ENCODE data around the gene CAPN2.
"Not testable (repeated sequence)": the region's sequence is repeated elsewhere in the genome, so short reads cannot be mapped to it uniquely, and the experiment has no call there.

The CAPN2 gene

DNA sequence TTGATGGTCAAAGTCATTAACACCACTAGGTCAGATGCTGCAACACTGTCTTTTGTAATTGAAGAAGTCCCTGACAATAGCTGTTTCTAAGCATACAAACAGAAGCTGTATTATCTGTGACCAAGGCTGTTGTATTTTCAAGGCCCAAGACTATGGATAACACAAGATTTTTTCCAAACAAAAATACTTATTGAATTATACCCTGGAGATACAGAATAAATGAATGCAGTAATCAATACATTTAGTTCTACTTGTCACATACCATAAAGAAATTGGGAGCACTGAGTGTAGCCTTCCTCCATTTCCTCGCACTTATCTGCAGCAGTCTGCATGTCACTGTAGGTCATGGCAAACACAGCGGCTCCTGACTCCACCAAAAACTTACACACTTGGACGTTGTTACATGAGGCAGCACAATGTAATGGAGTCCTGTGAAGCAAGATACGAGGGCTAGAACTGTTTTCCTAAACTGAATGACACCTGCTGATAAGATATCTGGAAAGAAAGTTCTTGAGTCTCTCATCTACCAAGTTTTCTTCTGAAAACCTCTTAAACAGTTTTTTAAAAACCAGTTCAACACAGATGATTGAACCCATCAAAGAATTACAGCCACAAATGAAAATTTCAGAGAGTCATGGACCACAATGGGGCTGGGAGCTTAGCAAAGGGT lies 76.5 kb downstream of the CAPN2 start:
- no peak for DNase-seq (ENCODE audit: low read depth, low spot score)

DNA sequence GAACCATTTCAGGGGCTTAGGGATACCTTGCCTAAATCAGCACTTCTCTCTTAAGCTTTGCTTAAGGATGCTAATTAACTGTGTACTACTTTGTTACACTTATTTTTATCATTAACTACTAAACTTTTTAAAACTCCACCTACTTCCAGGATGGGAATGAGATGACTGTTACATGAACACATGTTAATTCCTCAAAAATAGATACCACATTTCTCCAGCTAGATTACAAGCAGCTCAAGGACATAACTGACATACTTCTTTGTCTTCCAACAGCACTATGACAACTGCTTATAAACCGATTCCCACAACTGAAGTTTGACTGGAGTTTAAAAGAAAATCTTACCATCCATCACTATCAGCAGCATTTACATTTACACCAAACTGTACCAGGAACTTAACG lies 79.7 kb downstream of the CAPN2 start:
- DNase-seq (ENCODE audit: low read depth, low spot score), result no peak

DNA sequence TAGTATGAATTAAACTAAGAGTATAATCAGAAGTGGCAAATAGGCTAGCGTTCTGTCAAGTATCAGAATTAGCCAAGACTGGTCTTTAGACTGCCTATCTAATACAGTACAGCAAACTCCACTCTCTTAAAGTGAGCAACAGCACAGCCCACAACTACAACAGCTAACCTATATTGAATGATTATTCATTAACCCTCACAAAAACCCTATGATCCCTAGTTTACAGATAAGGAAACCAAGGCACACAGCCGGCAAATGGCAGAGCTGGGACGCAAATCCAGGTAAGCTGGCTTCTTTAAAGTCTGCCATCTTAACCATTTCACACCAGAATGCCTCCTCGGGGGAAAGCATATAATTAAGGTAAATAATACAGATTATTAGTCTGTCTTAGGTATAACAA lies 81.4 kb downstream of the CAPN2 start:
- DNase-seq (ENCODE audit: low read depth, low spot score), result no peak

DNA sequence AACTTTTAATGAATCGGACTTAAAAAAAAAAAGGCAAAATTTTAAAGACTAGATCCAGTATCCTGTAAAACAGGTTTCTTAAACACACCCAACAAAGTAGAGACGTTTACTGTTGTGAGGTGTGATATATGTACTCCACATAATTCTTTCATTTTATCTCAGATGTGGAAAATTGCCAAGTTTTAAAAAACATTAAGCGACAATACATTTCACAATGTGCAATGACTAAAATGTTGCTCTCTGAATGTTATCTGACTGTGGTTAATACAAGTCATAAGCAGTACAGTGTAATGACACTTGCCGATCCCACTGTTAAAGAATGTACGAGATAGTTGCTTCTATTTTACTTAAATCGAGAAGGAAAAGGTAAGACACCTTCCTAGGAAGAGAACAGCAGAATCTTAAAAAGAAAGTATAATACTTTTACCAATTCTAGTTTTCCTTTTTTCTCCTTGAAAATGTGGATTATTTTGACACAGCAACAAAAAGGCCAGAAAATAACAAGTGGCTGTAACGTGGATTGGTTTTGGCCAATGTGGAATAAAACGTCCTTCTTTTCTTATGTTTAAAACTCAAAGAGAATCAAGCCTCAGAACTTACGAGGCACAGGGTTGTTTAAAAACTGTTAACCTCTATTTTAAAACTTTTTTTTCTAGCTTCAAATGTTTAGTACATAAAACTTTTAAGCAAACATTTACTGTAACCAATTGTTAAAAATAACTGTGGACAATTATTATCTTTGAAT lies 82.0 kb downstream of the CAPN2 start:
- DNase-seq (ENCODE audit: low read depth, low spot score), result no peak

GRCh38 chr1:223796210-223796609 lies 83.9 kb downstream of the CAPN2 start:
- no peak for DNase-seq (ENCODE audit: low read depth, low spot score)

- no peak for DNase-seq (ENCODE audit: low read depth, low spot score)
Measured at GRCh38 chr1:223802032-223802431, 89.7 kb downstream of the CAPN2 start.

- no peak for DNase-seq (ENCODE audit: low read depth, low spot score)
Measured at GRCh38 chr1:223802602-223803001, 90.3 kb downstream of the CAPN2 start.

DNA sequence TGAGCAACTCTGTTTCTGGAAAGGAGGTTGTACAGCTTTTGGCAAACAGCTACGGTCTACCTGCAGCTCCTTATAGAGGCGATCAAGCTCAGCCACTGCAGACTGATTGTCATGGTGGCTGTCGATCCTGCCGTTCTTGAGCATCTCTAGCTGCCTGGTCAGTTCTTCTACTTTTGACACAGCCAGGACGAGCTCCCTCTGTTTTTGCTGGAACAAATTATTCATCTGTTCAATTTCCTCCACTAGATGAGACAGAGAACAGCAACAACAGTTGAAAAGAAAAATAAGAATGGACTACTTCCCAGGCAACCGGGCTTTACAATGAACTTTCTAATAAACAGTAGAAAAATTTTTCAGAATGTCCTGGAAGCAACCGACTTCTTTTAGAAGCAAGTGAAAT lies 90.9 kb downstream of the CAPN2 start:
- no peak for DNase-seq (ENCODE audit: low read depth, low spot score)

- not testable (repeated sequence) for DNase-seq (ENCODE audit: low read depth, low spot score)
Measured at GRCh38 chr1:223809905-223810304, 97.6 kb downstream of the CAPN2 start.

DNA sequence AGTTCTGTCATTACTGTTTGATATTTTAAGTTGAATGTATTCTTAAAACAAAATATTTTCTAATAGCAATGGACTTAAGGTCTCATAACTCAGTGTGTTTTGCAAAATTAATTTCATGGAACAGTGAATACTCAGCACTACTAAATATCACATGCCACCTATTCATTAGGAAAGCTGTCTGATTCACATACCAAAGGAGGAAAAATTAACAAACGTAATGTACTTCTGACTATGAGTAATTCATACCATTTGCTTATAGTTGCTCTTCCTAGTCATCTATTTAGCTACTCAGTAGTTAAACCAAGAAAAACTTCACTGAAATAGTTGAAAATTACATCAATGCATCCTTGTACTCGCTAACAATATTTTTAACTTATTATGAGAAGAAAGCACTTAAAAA lies 98.2 kb downstream of the CAPN2 start:
- DNase-seq (ENCODE audit: low read depth, low spot score), result no peak

DNA sequence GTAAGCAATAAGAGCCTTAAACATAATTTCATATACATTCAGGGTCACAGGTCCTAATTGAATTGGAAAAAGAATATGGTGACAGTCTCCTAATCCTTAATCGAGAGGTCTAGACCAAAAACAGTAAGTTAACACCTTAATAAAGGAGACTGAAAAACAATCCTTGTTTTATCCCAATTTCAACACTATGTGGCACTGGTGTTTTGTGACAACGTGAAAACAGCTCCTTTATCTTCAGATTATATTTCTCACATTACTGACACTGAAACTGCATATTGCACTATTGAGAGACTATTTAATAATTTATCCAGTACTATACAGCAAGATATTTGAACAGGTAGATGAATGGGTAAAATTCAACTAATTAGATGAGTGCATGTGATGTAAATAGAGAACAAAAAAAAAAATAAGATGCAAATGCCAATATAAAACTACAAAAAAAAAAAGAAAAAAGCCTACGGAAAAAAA lies 99.3 kb downstream of the CAPN2 start:
- no peak for DNase-seq (ENCODE audit: low read depth, low spot score)

DNA sequence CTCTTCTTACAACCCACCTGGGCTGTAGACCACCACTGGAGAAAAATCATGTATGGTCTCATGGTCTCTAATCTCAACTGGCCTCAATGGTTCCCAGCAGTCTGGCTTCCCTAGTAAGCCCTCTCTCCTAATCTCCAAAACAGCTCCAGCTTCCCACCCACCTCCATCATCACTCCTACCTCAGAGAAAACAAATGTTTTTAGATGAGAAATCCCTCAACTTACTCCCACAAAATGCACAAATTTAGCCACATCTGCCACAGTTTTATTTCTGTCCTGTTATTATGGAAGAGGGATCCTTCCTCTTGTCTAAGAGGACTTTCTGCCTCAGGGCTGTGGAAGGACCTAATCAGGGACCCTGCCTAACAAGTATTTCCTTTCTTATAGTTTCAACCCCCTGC lies 101.3 kb downstream of the CAPN2 start:
- no peak for DNase-seq (ENCODE audit: low read depth, low spot score)

DNA sequence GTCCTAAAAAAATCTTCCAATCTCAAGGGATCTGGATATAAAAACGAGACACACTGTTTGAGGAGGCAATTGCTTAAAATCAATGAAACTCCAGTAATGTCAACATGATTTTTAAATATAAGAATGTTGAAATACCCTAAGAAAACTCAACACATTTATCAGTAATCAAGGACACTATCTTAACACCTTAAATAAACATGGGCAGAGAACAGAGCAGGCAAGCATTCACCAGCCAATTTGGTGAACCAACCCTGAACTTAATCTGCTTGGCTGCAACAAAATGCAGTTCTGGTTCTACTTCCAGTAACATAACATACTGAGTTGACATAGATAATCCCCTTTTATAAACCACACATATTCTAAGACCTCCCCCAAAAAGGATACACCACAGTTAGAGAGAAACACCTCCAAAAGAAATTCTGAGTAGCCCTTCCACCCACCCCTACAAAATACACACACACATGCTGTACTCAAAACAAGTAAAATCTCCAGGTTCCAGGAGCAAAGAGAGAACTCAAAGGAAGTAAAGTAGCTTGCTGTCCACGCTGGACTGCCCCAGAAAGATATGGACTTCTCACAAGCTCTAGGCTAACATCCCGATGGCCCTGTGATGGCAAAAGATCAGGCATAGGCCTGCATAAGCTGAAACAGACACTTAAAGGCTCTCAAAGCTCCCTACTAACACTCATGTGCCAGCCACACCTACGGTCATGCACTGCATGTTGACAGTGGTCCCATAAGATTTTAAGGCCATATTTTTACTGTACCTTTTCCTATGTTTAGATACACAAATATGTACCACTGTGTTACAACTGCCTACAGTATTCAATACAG lies 102.9 kb downstream of the CAPN2 start:
- no peak for DNase-seq (ENCODE audit: low read depth, low spot score)

DNA sequence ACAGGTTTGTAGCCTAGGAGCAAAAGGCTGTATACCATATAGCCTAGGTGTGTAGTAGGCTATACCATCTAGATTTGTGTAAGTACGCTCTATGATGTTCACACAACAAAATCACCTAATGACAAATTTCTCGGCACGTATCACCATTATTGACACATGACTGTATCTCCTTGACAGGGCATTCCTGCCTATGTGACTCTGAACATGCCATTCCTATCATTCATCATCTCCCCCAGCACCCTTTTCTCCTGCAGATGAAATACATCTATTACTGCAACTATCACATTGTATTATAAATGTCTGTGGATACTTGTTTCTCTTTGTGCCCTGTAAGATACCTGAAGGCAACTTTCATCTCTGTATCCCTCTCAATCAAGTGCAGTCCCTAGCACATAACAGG lies 103.5 kb downstream of the CAPN2 start:
- DNase-seq (ENCODE audit: low read depth, low spot score), result no peak

DNA sequence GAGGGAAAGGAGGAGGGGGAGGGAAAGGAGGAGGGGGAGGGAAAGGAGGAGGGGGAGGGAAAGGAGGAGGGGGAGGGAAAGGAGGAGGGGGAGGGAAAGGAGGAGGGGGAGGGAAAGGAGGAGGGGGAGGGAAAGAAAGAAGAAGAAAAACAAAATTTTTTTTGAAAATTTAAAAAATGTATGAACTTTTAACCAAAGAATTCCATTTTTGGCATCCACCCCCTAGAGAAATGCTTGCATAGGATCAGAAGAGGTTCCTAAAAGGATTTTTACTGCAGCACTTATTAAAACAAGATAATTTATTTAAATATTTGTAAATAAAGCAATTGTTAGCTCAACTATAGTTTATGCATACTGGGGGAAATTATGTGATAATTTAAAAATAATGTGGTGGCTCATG lies 104.9 kb downstream of the CAPN2 start:
- DNase-seq (ENCODE audit: low read depth, low spot score), result not testable (repeated sequence)

GRCh38 chr1:223819730-223820514 lies 107.6 kb downstream of the CAPN2 start:
- DNase-seq (ENCODE audit: low read depth, low spot score), result no peak

GRCh38 chr1:223820515-223820858 lies 108.1 kb downstream of the CAPN2 start:
- DNase-seq (ENCODE audit: low read depth, low spot score), result no peak

GRCh38 chr1:223820971-223821370 lies 108.6 kb downstream of the CAPN2 start:
- DNase-seq (ENCODE audit: low read depth, low spot score), result no peak

DNA sequence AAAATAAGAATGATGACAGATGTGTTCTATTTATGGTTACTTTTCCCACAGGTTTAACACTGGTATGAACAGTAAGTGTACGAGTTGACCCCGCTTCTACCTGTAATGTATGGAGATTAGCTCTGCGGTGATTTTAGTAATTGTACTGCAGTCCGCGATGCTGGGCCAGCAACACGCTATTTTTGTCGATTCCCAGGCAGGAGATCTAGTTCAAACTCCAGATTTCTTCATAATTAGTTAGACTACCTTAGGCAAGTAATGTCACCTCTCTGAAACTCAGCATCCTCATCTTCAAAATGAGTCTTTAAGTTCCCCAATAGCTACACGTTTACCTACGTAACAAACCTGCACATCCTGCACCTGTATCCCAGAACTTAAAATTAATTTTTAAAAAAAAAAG lies 111.9 kb downstream of the CAPN2 start:
- no peak for DNase-seq (ENCODE audit: low read depth, low spot score)

- DNase-seq (ENCODE audit: low read depth, low spot score), result no peak
Measured at GRCh38 chr1:223824712-223825111, 112.4 kb downstream of the CAPN2 start.

Measured in iPS DF 19.7 (cell line).